Activated naive CD4-positive, alpha-beta T cell treated with anti-CD3 and anti-CD28 coated beads, Interleukin-2, amount 50 U/mL, for 72 hours (primary cell): ENCODE data around the gene SNX14. TPM values are rescaled to one million over a fixed set of nuclear protein-coding genes. Genes with fewer than 3 reads are reported as not detected.
"Not testable (repeated sequence)": the region's sequence is repeated elsewhere in the genome, so short reads cannot be mapped to it uniquely, and the experiment has no call there.

Experiments used
- ATAC-seq, 2 donors: fragments of 150-1000 bp; cut with Tn5 transposase; 2 replicates each; pipeline ENCODE4 v1.10.0; 2021; ENCODE audit warnings: mild to moderate bottlenecking in 2 of 2, moderate library complexity in 2 of 2
- DNase-seq, 2 donors: peaks; one replicate each; pipeline ENCODE4 v3.0.0; 2021 to 2022; ENCODE audit warnings: low spot score in 2 of 2
- H3K27ac Mint-ChIP-seq, 2 donors: one replicate each; pipeline ENCODE4 v1.8.0; 2022; ENCODE audit warnings: mild to moderate bottlenecking in 2 of 2, mixed read lengths in 2 of 2
- H3K36me3 Mint-ChIP-seq, 2 donors: one replicate each; pipeline ENCODE4 v1.8.0; 2022; ENCODE audit warnings: mixed read lengths in 2 of 2
- H3K9me3 Mint-ChIP-seq, 2 donors: one replicate each; pipeline ENCODE4 v1.8.0; 2022; ENCODE audit warnings: mixed read lengths in 2 of 2
- total RNA-seq, 2 donors: library from RNA; stranded (reverse); gene quantifications; one replicate each; pipeline ENCODE4 v1.2.3, GENCODE V29; 2022

The SNX14 gene
- total RNA-seq, 2 donors from 2014 or later, result 53.6 to 54.8 TPM

DNA sequence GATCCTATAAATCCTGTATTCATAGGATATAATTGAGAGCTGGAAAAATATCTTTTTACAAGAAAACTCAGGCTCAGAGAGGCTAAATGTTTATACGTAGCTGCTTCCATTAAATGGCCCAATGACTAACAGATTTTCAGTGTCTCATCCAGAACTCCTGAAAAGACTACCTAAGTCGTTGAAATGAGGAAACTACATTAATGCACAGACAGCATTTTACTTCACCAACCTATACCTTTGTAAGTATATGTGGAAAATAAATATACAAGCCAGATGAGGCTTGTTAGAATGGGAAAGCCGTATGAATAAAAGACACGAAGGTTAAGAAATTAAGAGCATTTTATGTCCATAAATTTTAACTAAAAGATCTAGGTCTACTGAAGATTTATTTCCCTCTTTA lies 8.4 kb upstream of the SNX14 start:
- DNase-seq (no peak), ATAC-seq (no peak)
- Mint-ChIP-seq H3K27ac (peak overlapping the region in 1 of 2 donors; percentile 22), H3K36me3 (peaks cover 5% of the 10 kb centered on the region in 2 donors), H3K9me3 (no peaks in the 10 kb centered on the region)

DNA sequence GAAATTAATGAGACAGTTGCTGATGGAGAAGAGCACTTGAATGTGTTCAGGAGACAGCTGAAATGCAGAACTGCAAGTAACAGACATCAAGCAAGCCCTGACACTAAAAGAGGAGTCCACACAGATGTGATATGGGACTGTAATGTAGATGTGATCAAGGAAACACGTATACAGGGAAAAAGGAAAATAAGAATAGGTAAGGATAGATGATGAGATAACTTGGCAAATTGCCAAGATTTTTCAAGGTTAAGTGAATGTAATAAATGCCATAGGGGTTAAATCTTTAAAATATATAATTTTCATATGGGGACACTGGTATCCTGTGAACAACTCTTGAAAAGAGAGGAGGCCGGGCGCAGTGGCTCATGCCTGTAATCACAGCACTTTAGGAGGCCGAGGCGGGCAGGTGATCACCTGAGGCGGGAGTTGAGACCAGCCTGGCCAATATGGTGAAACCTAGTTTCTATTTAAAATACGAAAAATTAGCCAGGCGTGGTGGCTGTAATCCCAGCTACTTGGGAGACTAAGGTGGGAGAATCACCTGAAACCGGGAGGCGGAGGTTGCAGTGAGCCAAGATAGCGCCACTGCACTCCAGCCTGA lies 7.2 kb upstream of the SNX14 start:
- H3K9me3 Mint-ChIP-seq, result no peaks in the 10 kb centered on the region
- H3K27ac Mint-ChIP-seq, result peak overlapping the region; percentile 72 to 92
- DNase-seq (no peak), ATAC-seq (no peak)
- H3K36me3 Mint-ChIP-seq, result peaks cover 0 to 5% of the 10 kb centered on the region in 2 donors

DNA sequence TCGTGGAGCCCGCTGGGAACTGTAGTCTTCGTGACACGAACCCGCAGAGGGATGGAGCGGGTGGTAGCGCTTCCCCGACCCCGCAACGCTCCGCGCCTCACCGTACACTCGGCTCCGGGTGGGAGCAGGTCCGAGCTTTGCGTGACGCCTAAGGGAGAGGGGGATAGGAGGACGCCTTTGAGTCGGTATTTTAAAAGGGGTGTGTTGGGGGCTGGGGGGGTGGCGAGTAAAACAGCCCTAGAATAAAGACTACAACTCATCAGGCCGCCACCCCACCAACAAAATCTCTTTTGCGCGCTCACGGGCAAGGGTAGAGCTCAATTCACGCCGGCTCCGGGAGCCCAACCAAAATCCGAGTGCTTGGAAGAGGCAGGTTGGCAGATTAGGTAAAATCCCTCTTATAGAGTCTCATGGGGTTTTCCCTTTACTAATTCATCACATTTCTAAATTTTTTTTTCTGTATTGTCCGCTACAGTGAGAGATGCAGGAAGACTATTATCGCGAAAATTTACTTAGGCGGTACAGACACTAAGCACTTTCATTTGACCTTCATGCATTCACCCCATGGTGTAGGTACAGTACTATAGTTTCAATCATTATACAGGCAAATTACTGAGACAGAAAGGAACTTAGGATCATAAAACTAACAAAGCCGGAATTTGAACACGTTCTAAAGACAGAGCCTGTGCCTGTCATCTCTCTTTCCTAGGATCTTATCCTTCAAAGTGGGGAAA lies 706 bp upstream of the SNX14 start:
- Mint-ChIP-seq H3K36me3 (peaks cover 29 to 31% of the 10 kb centered on the region in 2 donors), H3K9me3 (peaks cover 0 to 5% of the 10 kb centered on the region in 2 donors), H3K27ac (peak overlapping the region; percentile 96 to 98)
- DNase-seq, result peak in 1 of 2 donors; percentile 50
- ATAC-seq, result peak; percentile 28 to 61

DNA sequence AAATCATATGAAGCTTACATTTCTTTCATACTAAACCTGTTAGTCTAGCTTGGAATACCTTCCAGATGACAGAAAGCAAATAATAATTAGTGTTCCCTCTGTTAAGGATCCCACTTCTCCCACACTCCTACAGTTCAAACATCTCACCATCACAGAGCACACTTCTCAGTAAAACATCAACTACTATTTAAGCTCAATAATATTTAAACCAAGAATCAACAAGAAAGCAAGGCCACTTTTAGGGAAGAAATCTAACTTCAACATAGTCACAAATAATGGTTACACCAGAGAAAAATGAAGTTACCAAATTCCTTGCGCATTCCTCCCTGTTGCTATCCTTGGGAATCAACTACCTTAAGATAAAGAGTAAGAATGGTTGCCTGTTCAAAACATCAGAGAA lies 1.6 kb downstream of the SNX14 start:
- Mint-ChIP-seq H3K9me3 (peaks cover 0 to 6% of the 10 kb centered on the region in 2 donors), H3K36me3 (peaks cover 31 to 42% of the 10 kb centered on the region in 2 donors), H3K27ac (peak overlapping the region; percentile 80 to 98)
- ATAC-seq, result no peak
- no peak for DNase-seq

DNA sequence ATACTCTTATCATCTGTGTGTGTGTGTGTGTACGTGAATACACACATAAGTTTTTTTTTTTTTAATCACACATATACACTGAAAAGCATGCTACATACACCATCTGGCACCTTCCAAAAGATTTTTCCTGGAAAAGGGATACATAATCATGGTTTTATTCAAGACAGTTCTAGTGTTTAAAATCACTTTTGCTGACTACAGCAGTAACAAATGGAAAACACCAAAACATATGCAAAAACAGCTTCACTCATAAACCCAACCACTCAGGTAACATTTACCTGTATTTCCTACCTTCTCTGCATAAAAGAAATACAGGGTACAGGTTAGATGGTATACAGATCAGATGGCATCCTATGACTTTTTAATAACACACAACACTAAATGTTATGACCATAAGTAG lies 2.5 kb downstream of the SNX14 start:
- no peak overlapping the region for H3K27ac Mint-ChIP-seq
- peaks cover 31 to 46% of the 10 kb centered on the region in 2 donors for H3K36me3 Mint-ChIP-seq
- peaks cover 0 to 6% of the 10 kb centered on the region in 2 donors for H3K9me3 Mint-ChIP-seq
- ATAC-seq (no peak), DNase-seq (no peak)

DNA sequence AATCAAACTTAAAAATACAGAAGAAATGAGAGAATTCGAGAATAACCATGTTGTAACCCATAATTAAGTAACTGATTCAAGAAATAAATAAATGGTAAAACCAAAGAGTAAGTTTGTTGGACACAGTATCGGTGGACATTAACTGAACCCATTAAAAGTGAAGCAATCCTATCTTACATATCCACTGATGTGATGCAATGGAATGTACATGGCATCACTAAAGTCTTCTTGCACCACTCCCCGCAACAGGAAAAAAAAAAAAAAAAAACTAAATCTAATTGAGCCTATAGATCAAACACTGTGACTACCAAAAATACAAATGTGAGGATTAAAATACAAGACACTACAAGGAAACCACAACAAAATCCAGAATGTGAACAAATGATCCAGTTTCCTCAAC lies 7.9 kb downstream of the SNX14 start:
- Mint-ChIP-seq H3K9me3 (peaks cover 13 to 27% of the 10 kb centered on the region in 2 donors), H3K36me3 (peaks cover 60 to 80% of the 10 kb centered on the region in 2 donors), H3K27ac (no peak overlapping the region)
- ATAC-seq (no peak), DNase-seq (no peak)

DNA sequence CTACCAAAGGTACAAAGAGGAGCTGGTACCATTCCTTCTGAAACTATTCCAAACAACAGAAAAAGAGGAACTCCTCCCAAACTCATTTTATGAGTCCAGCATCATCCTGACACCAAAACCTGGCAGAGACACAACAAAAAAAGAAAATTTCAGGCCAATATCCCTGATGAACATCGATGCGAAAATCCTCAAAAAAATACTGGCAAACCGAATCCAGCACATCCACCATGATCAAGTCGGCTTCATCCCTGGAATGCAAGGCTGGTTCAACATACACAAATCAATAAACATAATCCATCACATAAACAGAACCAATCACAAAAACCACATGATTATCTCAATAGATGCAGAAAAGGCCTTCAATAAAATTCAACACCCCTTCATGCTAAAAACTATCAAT lies 10.8 kb downstream of the SNX14 start:
- H3K36me3 Mint-ChIP-seq, result peaks cover 49 to 58% of the 10 kb centered on the region in 2 donors
- H3K9me3 Mint-ChIP-seq, result peaks cover 13 to 21% of the 10 kb centered on the region in 2 donors
- DNase-seq, ATAC-seq, H3K27ac Mint-ChIP-seq: not testable (repeated sequence)

DNA sequence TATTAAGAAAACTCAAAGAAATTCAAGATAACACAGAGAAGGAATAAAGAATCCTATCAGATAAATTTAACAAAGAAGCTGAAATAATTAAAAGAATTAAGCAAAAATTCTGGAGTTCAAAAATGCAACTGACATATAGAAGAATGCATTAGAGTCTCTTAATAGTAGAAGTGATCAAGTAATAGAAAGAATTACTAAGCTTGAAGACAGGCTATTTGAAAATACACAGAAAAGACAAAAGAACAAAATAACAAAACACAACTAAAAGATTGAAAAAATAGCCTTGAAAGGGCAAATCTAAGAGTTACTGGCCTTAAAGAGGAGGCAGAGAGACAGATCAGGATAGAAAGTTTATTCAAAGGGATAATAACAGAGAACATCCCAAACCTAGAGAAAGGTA lies 12.1 kb downstream of the SNX14 start:
- no peak for ATAC-seq
- no peak for DNase-seq
- peaks cover 13 to 21% of the 10 kb centered on the region in 2 donors for H3K9me3 Mint-ChIP-seq
- no peak overlapping the region for H3K27ac Mint-ChIP-seq
- peaks cover 49 to 52% of the 10 kb centered on the region in 2 donors for H3K36me3 Mint-ChIP-seq

DNA sequence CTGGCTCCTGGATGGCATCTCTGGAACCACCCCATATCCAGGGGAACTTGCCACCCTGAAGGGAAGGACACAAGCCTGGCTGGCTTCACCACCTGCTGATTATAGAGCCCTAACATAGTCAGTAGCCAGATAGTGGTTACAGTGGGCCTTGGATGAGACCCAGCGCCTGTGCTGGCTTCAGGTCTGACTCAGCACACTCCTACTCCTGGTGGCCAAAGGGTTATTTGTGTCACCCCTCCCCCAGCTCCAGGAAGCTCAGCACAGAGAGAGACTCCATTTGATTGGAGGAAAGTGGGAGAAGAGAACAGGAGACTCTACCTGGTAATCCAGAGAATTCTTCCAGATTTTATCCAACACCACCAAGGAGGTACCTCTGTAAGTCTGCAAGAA lies 12.8 kb downstream of the SNX14 start:
- no peak for DNase-seq

DNA sequence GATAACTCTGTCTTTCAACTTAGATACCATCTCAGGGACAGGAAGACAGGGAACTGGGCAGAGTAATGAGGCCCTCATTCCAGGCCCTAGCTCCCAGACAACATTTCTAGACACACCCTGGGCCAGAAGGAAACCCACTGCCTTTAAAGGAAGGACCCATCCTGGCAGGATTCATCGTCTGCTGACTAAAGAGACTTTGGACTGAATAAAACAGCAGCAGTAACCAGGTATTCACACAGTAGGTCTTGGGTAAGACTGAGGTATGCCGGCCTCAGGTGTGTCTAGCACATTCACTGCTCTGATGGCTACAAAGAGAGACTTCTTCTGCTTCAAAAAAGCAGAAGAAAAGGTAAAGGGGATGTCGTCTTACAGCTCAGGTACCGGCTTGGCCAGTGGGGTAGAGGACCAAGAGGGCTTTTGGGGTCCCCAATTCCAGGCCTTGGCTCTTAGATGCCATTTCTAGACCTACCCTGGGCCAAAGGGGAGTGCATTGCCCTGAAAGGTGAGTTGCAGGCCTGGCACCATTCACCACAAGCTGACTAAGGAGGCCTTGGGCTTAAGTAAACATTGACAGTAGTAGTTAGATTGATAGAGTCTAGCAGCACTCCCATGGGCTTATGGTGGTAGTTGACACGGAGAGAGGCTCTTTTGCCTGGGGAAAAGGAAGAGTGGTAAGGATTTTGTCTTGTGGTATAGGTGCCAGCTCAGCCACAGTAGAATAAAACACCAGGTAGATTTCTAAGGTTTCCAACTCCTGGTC lies 13.4 kb downstream of the SNX14 start:
- no peak for ATAC-seq
- Mint-ChIP-seq H3K36me3 (peaks cover 45 to 48% of the 10 kb centered on the region in 2 donors), H3K27ac (peak overlapping the region; percentile 46 to 69), H3K9me3 (peaks cover 13 to 21% of the 10 kb centered on the region in 2 donors)
- no peak for DNase-seq

More for the DNA sequence above, 12.8 kb downstream of the SNX14 start:
- Mint-ChIP-seq H3K27ac (peak overlapping the region in 1 of 2 donors; percentile 46), H3K36me3 (peaks cover 49% of the 10 kb centered on the region in 2 donors), H3K9me3 (peaks cover 13 to 21% of the 10 kb centered on the region in 2 donors)
- peak in 1 of 2 donors; percentile 44 for ATAC-seq

DNA sequence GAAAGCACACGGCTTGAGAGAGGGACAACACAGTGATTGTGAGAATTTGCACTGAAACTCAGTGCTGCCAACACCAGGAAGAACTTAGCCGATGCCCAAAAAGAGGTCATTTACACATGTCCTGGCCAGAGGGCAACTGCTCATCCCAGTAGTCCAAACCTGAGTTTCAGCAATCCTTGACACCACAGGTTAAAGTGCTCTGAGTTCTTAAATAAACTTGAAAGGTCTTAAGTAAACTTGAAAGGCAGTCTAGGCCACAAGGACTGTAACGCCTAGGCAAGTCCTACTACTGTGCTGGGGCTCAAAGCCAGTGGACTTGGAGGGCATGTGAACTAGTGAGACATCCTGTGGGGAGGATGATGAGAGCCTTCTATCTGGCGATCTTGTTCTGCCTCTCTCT lies 14.1 kb downstream of the SNX14 start:
- Mint-ChIP-seq H3K36me3 (peaks cover 38 to 41% of the 10 kb centered on the region in 2 donors), H3K9me3 (peaks cover 13 to 21% of the 10 kb centered on the region in 2 donors), H3K27ac (peak overlapping the region in 1 of 2 donors; percentile 34)
- ATAC-seq, result no peak
- no peak for DNase-seq

DNA sequence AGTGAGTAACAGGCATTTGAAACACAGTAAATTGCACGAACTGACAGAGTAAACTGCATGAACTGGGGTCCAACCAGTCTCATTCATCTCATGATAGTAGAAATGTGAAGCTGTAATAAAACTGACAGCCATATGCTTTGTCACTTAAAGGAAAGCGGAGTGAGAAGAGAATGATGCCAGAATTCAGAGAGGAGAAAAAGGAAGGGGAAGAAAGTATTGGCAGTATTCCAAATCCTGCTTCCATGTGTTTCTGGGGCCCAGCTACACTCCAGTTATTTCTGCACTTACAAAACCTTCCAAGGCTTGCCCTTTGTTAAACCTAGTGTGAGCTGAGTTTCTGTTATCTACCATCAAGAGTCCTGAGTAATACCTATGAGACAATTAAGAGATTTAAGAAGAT lies 17.2 kb downstream of the SNX14 start:
- Mint-ChIP-seq H3K36me3 (peaks cover 9 to 10% of the 10 kb centered on the region in 2 donors), H3K9me3 (peaks cover 0 to 1% of the 10 kb centered on the region in 2 donors)

DNA sequence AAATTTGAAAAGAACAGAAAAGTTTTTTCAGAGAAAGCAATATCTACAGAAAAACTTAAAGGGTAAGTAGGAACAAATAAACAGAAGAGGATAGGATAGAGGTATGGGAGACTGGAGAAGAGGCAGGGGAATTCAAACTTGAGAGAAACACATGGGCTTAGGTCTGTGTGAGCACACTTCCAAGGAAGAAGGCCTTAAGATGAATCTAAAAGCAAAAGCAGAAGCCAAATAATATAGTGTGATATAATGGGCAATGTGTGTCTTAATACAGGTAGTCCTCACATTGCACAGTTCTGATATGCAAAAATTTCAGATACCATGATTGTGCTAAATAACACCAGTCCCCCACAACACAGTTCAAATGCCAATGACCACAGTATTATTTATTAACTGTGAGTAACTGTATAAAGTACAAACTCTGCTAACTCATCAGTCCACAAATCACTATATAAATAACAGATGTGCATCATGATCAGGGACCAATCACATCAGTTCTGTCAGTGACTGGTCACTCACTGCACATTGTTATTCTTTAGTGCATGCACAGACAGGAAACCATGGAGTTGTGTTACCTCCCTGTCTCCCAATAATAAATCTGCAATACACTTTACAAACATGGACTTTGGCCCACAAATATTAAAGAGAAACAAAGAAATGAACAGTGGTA lies 18.6 kb downstream of the SNX14 start:
- Mint-ChIP-seq H3K27ac (no peak overlapping the region), H3K9me3 (no peaks in the 10 kb centered on the region), H3K36me3 (peaks cover 0 to 9% of the 10 kb centered on the region in 2 donors)
- ATAC-seq, result no peak
- DNase-seq, result no peak

More for the DNA sequence above, 17.2 kb downstream of the SNX14 start:
- DNase-seq (no peak), ATAC-seq (no peak)
- H3K27ac Mint-ChIP-seq, result no peak overlapping the region

DNA sequence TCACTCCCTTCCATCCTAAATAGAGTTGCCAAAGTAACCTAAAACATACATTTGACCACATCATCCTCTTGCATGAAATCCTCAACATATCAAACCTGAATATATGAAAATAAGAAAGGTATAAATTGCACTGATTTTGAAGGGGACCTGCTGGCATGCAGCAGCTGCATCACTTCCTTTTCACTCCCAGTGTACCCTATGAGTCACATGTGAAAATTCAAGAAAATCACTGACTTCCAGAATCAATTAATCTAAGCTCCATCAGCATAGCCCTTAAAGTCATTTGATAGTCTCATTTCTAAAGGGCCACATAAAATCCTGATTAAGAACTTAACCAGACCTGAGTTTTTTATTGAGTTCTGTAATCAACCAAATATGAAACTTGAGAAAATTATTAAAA lies 24.3 kb downstream of the SNX14 start:
- DNase-seq (no peak), ATAC-seq (no peak)
- Mint-ChIP-seq H3K9me3 (no peaks in the 10 kb centered on the region), H3K36me3 (peaks cover 1 to 12% of the 10 kb centered on the region in 2 donors), H3K27ac (no peak overlapping the region)

DNA sequence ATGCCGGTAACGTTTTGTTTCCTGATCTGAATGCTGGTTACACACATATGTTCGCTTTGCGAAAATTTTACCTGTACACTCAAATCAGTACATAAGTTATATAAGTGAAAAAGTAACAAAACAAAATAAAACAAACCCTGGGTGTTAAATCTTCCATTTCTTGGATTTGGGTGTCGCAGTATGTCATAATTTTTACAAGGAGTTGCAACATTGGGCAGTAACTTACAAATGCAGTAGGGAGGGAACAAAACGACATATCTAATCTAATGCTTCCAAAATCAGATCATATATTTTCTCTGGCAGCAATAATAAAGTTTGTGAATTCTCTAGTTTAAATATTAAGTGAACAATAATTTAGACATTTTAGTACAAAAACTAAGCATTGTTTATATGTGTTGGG lies 25.2 kb downstream of the SNX14 start:
- ATAC-seq (no peak), DNase-seq (no peak)
- H3K9me3 Mint-ChIP-seq, result no peaks in the 10 kb centered on the region
- peaks cover 5 to 15% of the 10 kb centered on the region in 2 donors for H3K36me3 Mint-ChIP-seq
- H3K27ac Mint-ChIP-seq, result no peak overlapping the region

DNA sequence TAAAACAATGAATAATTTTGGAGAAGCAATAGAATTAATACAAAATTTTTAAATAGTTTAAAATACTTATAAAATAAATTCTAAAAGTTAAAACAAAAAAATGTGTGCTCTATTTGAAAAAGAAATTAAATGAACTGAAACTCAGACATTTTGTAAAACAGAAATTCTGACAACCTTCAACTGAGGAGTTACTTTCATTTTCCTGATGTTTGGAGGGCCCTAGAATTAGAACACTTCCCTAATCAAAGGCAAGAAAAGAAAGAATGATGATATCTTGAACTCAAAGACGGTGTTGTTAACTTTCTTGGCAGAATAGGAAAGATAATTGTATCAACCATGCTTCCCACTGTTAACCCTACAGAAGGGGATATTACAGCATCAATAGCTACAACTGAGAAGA lies 27.9 kb downstream of the SNX14 start:
- ATAC-seq, result no peak
- no peak for DNase-seq
- Mint-ChIP-seq H3K27ac (no peak overlapping the region), H3K36me3 (peaks cover 7 to 9% of the 10 kb centered on the region in 2 donors), H3K9me3 (no peaks in the 10 kb centered on the region)
